HEK293 (cell line): ENCODE results near the gene PRR18.

Experiments
- CTCF ChIA-PET: fragments of 350-600 bp; formaldehyde crosslinking; extraction: SDS; loops from one replicate; lab custom pipeline; 2021; ENCODE audit warnings: antibody characterized with exemption; lab: Yijun Ruan, JAX
- POLR2A ChIA-PET: fragments of 300-600 bp; formaldehyde crosslinking; extraction: SDS; loops from one replicate; lab custom pipeline; 2020; ENCODE audit warnings: antibody characterized with exemption, inconsistent platforms; lab: Yijun Ruan, JAX
- H3K27ac ChIP-seq: fragments of 200-500 bp; sonication (Bioruptor generic); 2 replicates; pipeline ENCODE4 v1.5.1; 2014; ENCODE audit warnings: low read depth, low read length, control low read depth, inconsistent platforms; ENCODE audit errors: extremely low read depth
- H3K36me3 ChIP-seq, 2 experiments: fragments of 200-500 bp in 1 of 2; sonication (Bioruptor generic) in 1 of 2; 1 replicate in 1 of 2; 2 replicates in 1 of 2; pipeline ENCODE4 v1.5.1; 2014 to 2017; ENCODE audit warnings: inconsistent platforms in 2 of 2, low read length in 2 of 2; ENCODE audit not compliant: control insufficient read depth in 2 of 2, insufficient read depth in 1 of 2
- H3K4me1 ChIP-seq: fragments of 200-500 bp; sonication (Bioruptor generic); 2 replicates; pipeline ENCODE4 v1.5.1; 2014; ENCODE audit warnings: mild to moderate bottlenecking, low read length, inconsistent platforms; ENCODE audit not compliant: control insufficient read depth, insufficient read depth
- H3K4me3 ChIP-seq: 2 replicates; pipeline ENCODE4 v1.5.1; 2011; ENCODE audit warnings: low read depth, mild to moderate bottlenecking, control low read depth, low read length, moderate library complexity
- H3K9me3 ChIP-seq: fragments of 200-500 bp; sonication (Bioruptor generic); 2 replicates; pipeline ENCODE4 v1.5.1; 2014; ENCODE audit warnings: low read depth, low read length, inconsistent platforms; ENCODE audit not compliant: control insufficient read depth, insufficient read depth
- EGR2 ChIP-seq: fragments of 450-650 bp; formaldehyde crosslinking; IDR thresholded peaks from 2 replicates; pipeline ENCODE4 v1.5.1; 2016; ENCODE audit warnings: low read depth, missing biosample characterization, missing genetic modification characterization
- HOXD13 ChIP-seq: sonication (generic); formaldehyde crosslinking; IDR thresholded peaks from 2 replicates; pipeline ENCODE4 v1.8.0; 2022; ENCODE audit warnings: missing genetic modification reagents, borderline replicate concordance
- OSR2 ChIP-seq: fragments of 450-650 bp; formaldehyde crosslinking; IDR thresholded peaks from 2 replicates; pipeline ENCODE4 v1.5.1; 2016; ENCODE audit warnings: missing biosample characterization, missing genetic modification characterization
- SP7 ChIP-seq: fragments of 450-650 bp; formaldehyde crosslinking; IDR thresholded peaks from 2 replicates; pipeline ENCODE4 v1.5.1; 2016; ENCODE audit warnings: missing biosample characterization, missing genetic modification characterization
- ZBTB17 ChIP-seq: fragments of 450-650 bp; formaldehyde crosslinking; IDR thresholded peaks from 2 replicates; pipeline ENCODE4 v1.5.1; 2016; ENCODE audit warnings: missing biosample characterization, missing genetic modification characterization
- ZNF114 ChIP-seq: fragments of 450-650 bp; formaldehyde crosslinking; IDR thresholded peaks from 2 replicates; pipeline ENCODE4 v1.5.0; 2017; ENCODE audit warnings: missing biosample characterization, missing genetic modification characterization
- ZNF184 ChIP-seq: fragments of 450-650 bp; IDR thresholded peaks from 2 replicates; pipeline ENCODE4 v1.5.1; 2018; ENCODE audit warnings: missing biosample characterization, mild to moderate bottlenecking, missing genetic modification characterization
- ZNF211 ChIP-seq: fragments of 450-650 bp; formaldehyde crosslinking; IDR thresholded peaks from 2 replicates; pipeline ENCODE4 v1.5.1; 2016; ENCODE audit warnings: low read depth, missing biosample characterization, missing genetic modification characterization
- ZNF266 ChIP-seq: fragments of 450-650 bp; formaldehyde crosslinking; IDR thresholded peaks from 2 replicates; pipeline ENCODE4 v1.5.1; 2016; ENCODE audit warnings: missing biosample characterization, missing genetic modification characterization, low read depth
- ZNF302 ChIP-seq: fragments of 450-650 bp; formaldehyde crosslinking; IDR thresholded peaks from 2 replicates; pipeline ENCODE4 v1.5.1; 2016; ENCODE audit warnings: missing biosample characterization, missing genetic modification characterization, low read depth
- ZNF354C ChIP-seq: fragments of 450-650 bp; formaldehyde crosslinking; IDR thresholded peaks from 2 replicates; pipeline ENCODE4 v1.5.1; 2016; ENCODE audit warnings: missing biosample characterization, missing genetic modification characterization, low read depth, borderline replicate concordance
- ZNF366 ChIP-seq: fragments of 450-650 bp; formaldehyde crosslinking; conservative IDR thresholded peaks from 2 replicates; pipeline ENCODE4 v1.5.1; 2016; ENCODE audit warnings: missing biosample characterization, missing genetic modification characterization
- ZNF514 ChIP-seq: fragments of 450-650 bp; formaldehyde crosslinking; IDR thresholded peaks from 2 replicates; pipeline ENCODE4 v1.5.1; 2016; ENCODE audit warnings: missing biosample characterization, missing genetic modification characterization
- ZNF521 ChIP-seq: fragments of 450-650 bp; formaldehyde crosslinking; IDR thresholded peaks from 2 replicates; pipeline ENCODE4 v1.5.1; 2017; ENCODE audit warnings: missing biosample characterization, mild to moderate bottlenecking, missing genetic modification characterization
- ZNF549 ChIP-seq: fragments of 450-650 bp; IDR thresholded peaks from 2 replicates; pipeline ENCODE4 v1.5.1; 2018; ENCODE audit warnings: missing biosample characterization, missing genetic modification characterization, mild to moderate bottlenecking, inconsistent platforms, moderate library complexity
- ZNF623 ChIP-seq: fragments of 450-650 bp; formaldehyde crosslinking; IDR thresholded peaks from 2 replicates; pipeline ENCODE4 v1.5.1; 2016; ENCODE audit warnings: missing biosample characterization, missing genetic modification characterization
- ZNF629 ChIP-seq: fragments of 450-650 bp; formaldehyde crosslinking; IDR thresholded peaks from 2 replicates; pipeline ENCODE4 v1.5.1; 2017; ENCODE audit warnings: missing biosample characterization, missing genetic modification characterization
- ZNF747 ChIP-seq: fragments of 450-650 bp; formaldehyde crosslinking; IDR thresholded peaks from 2 replicates; pipeline ENCODE4 v1.5.1; 2016; ENCODE audit warnings: missing biosample characterization, missing genetic modification characterization
- ZNF76 ChIP-seq: fragments of 450-650 bp; formaldehyde crosslinking; IDR thresholded peaks from 2 replicates; pipeline ENCODE4; 2016; ENCODE audit warnings: low read depth, missing biosample characterization, missing genetic modification characterization, borderline replicate concordance
- TF ChIP-seq, protein P1 (sequence below): fragments of 450-650 bp; formaldehyde crosslinking; IDR thresholded peaks from 2 replicates; pipeline ENCODE4 v1.5.1; 2017; ENCODE audit warnings: missing biosample characterization, missing genetic modification characterization
- TF ChIP-seq, protein P2 (sequence below): fragments of 450-650 bp; formaldehyde crosslinking; IDR thresholded peaks from 2 replicates; pipeline ENCODE4 v1.5.1; 2017; ENCODE audit warnings: missing biosample characterization, missing genetic modification characterization
- TF ChIP-seq, protein P3 (sequence below): fragments of 450-650 bp; formaldehyde crosslinking; IDR thresholded peaks from 2 replicates; pipeline ENCODE4 v1.5.1; 2016; ENCODE audit warnings: missing biosample characterization, missing genetic modification characterization

PRR18 gene

DNA sequence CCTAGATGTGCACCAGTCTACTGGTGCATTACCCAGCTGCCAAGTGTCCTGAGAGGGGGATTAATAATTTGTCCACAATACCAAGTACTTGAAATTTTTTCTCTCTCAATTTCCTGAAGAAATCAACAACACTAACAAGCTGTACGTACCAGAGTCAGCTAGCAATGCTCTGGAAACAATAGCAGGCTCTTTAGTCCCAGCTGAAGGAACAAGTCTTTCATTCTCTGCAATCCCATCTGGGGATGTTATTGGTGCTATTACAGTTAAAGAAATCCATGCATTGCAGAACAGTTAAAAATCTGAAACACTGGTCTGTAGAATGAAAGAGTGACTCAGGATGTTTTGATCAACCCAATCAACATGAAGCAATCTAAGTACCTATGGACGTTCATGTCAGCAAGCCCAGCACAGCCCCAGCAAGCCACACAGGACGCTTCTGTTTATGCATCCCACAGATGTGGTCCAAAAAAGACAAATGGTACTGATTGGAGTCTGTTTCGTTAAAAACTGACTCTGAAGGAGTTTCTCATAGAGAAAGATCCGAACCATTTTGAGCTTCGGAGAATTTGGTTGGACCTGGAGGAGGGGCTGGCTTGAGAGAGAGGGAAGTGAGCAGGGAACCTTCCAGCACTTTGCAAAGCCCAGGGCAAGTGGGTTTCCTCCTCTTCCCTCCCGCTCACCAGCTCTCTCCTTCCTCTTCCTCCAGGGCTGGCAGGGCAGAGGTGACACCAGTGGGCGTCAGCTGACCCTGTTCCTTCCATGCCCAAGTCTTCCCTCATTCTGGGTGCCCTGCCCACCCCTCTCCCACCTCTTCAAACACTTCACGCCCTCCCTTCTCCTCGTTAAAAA lies 11.9 kb downstream of the PRR18 start:
- CTCF ChIA-PET, result interaction anchor here (0.9 to 1.9 kb wide), 4 partner anchors 15 to 655 kb away, joined by 3 to 12 read pairs (median 6); no protein-coding TSS in a partner anchor
- Histone ChIP-seq H3K4me3 (no peak overlapping the region), H3K27ac (no peak overlapping the region), H3K4me1 (no peaks in the 10 kb centered on the region)
- 0 out of 2 replicates have a peak, but pooled peaks have one; percentile 40 for TF ChIP-seq EGR2
- TF ChIP-seq ZNF514 (tag by site-specific recombination), result no peak
- TF ChIP-seq, all 188 proteins: peak for 1
- no peaks in the 10 kb centered on the region for H3K9me3 ChIP-seq
- POLR2A ChIA-PET, result no interaction called here
- H3K36me3 ChIP-seq, result no peaks in the 10 kb centered on the region

DNA sequence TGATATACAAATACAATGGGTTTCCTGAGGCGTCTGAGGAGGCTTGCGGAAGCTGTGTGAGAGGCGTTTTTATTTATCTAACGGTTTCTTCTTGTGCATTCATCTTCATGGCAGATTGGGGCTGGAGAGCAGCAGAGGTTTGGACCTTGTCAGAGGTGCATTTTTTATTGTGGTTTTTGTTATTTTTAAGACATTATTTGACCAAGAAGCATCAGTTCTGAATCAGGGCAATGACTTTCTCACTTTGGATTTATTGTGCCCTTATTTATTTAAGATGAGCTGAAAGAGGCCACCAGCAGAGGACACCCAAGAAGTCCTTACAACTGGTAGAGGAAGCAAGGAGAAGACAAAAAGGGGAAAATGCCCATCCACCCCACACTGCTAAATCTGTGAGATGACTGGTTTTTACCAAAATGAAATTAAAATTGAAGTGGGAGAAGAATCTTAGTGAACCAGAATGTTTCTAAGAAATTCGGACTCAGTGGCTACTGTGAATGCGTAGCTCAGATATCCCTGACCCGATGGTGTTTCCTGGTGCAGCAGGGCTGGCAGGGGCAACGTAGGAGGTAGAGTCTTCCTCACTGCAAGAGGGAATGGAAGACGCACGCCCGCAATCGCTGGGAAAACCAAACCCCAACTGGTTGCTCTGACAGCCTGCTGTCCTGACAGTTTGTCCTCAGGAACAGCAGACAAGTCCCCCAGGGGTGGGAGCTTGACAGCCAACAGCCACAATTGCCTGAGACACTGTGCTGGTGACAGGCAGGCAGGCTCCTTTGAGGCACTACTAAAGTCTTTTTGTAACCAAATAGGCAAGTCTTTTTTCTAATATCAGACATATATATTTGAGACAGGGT lies 14.2 kb downstream of the PRR18 start:
- no peak for TF ChIP-seq ZNF211 (tag by site-specific recombination)
- no peak for TF ChIP-seq ZNF354C (tag by site-specific recombination)
- TF ChIP-seq ZNF114, result no peak
- TF ChIP-seq ZNF549 (tag by site-specific recombination), result no peak
- no peak for TF ChIP-seq ZNF266 (tag by site-specific recombination)
- TF ChIP-seq ZNF623 (tag by site-specific recombination), result no peak
- TF ChIP-seq, protein P1, sequence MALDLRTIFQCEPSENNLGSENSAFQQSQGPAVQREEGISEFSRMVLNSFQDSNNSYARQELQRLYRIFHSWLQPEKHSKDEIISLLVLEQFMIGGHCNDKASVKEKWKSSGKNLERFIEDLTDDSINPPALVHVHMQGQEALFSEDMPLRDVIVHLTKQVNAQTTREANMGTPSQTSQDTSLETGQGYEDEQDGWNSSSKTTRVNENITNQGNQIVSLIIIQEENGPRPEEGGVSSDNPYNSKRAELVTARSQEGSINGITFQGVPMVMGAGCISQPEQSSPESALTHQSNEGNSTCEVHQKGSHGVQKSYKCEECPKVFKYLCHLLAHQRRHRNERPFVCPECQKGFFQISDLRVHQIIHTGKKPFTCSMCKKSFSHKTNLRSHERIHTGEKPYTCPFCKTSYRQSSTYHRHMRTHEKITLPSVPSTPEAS (tag by site-specific recombination), result no peak
- TF ChIP-seq, protein P2, sequence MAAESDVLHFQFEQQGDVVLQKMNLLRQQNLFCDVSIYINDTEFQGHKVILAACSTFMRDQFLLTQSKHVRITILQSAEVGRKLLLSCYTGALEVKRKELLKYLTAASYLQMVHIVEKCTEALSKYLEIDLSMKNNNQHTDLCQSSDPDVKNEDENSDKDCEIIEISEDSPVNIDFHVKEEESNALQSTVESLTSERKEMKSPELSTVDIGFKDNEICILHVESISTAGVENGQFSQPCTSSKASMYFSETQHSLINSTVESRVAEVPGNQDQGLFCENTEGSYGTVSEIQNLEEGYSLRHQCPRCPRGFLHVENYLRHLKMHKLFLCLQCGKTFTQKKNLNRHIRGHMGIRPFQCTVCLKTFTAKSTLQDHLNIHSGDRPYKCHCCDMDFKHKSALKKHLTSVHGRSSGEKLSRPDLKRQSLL (tag by site-specific recombination), result no peak
- TF ChIP-seq HOXD13 (CRISPR knock-in tag), result no peak
- TF ChIP-seq ZNF302 (tag by site-specific recombination), result no peak
- no peak for TF ChIP-seq ZNF521 (tag by site-specific recombination)
- TF ChIP-seq ZBTB17 (tag by site-specific recombination), result no peak
- TF ChIP-seq, protein P3, sequence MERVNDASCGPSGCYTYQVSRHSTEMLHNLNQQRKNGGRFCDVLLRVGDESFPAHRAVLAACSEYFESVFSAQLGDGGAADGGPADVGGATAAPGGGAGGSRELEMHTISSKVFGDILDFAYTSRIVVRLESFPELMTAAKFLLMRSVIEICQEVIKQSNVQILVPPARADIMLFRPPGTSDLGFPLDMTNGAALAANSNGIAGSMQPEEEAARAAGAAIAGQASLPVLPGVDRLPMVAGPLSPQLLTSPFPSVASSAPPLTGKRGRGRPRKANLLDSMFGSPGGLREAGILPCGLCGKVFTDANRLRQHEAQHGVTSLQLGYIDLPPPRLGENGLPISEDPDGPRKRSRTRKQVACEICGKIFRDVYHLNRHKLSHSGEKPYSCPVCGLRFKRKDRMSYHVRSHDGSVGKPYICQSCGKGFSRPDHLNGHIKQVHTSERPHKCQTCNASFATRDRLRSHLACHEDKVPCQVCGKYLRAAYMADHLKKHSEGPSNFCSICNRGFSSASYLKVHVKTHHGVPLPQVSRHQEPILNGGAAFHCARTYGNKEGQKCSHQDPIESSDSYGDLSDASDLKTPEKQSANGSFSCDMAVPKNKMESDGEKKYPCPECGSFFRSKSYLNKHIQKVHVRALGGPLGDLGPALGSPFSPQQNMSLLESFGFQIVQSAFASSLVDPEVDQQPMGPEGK (tag by site-specific recombination), result no peak
- TF ChIP-seq OSR2, result no peak
- no peak for TF ChIP-seq ZNF366
- no peak for TF ChIP-seq ZNF629 (tag by site-specific recombination)
- no peak for TF ChIP-seq SP7 (tag by site-specific recombination)
- TF ChIP-seq ZNF76, result no peak
- TF ChIP-seq ZNF747 (tag by site-specific recombination), result no peak
- no peak for TF ChIP-seq ZNF184 (tag by site-specific recombination)
- no peak overlapping the region for H3K4me3 ChIP-seq
- H3K9me3 ChIP-seq, result no peaks in the 10 kb centered on the region
- H3K27ac ChIP-seq, result no peak overlapping the region
- no peaks in the 10 kb centered on the region for H3K36me3 ChIP-seq
- no peaks in the 10 kb centered on the region for H3K4me1 ChIP-seq
- ChIA-PET POLR2A (no interaction called here), CTCF (interaction anchor here (0.6 to 2.9 kb wide), 6 partner anchors 18 to 1007 kb away, joined by 3 to 17 read pairs (median 6); no protein-coding TSS in a partner anchor)
